IPS DF 6.9 (cell line): ENCODE data around the gene GTF2H1.
"Not testable (repeated sequence)": the region's sequence is repeated elsewhere in the genome, so short reads cannot be mapped to it uniquely, and the experiment has no call there.

Experiments used
- DNase-seq: peaks from one replicate; pipeline ENCODE4 v3.0.0-alpha.2; 2013; ENCODE audit warnings: low read depth, low spot score
- H3K27ac ChIP-seq: one replicate; pipeline ENCODE4 v1.5.1; 2013; ENCODE audit warnings: low read length, control low read depth
- H3K27me3 ChIP-seq: 2 replicates; pipeline ENCODE4 v1.6.1; 2013; ENCODE audit warnings: mild to moderate bottlenecking, low read length; ENCODE audit not compliant: control insufficient read depth, insufficient read depth
- H3K36me3 ChIP-seq: 2 replicates; pipeline ENCODE4 v1.6.1; 2013; ENCODE audit warnings: low read length; ENCODE audit not compliant: control insufficient read depth, insufficient read depth
- H3K4me1 ChIP-seq: 2 replicates; pipeline ENCODE4 v1.6.1; 2013; ENCODE audit warnings: low read length; ENCODE audit not compliant: control insufficient read depth, insufficient read depth
- H3K4me3 ChIP-seq: 2 replicates; pipeline ENCODE4 v1.5.1; 2013; ENCODE audit warnings: mild to moderate bottlenecking, low read length
- H3K9me3 ChIP-seq: 2 replicates; pipeline ENCODE4 v1.6.1; 2013; ENCODE audit warnings: low read length, inconsistent platforms; ENCODE audit not compliant: control insufficient read depth, insufficient read depth
- WGBS: extraction: QIAGEN DNeasy Blood & Tissue Kit; methylation state at CpG from one replicate; pipeline ENCODE4 v1.1.7; 2013; ENCODE audit warnings: mixed read lengths, missing lambda C conversion rate; ENCODE audit not compliant: insufficient read length, insufficient coverage; 5-methylcytosine and 5-hydroxymethylcytosine counted together

Gene GTF2H1

DNA sequence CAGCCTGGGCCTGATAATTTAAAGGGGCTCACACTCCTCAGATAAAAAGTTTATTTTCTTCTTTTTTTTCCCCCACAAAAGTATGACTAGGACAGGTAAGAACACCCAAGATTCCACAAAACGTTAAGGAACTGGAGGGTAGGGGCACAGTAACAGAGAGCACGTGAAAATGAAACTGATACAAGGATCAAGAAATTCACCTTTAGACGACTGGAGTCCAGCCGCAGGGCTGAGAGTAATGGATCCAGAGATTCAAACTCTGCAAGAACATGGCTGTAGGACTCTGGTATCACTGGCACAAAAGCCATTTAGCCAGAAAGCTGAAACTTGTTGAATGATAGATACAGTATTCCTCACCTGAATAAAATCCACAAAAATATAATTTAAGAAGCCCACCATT is 4.8 kb upstream of the GTF2H1 start:
- WGBS: no CpG with 5 or more reads among the region's 4 CpGs
- H3K27ac ChIP-seq: no peak overlapping the region
- H3K4me1 ChIP-seq: no peaks in the 10 kb centered on the region
- no peaks in the 10 kb centered on the region for H3K27me3 ChIP-seq
- H3K9me3 ChIP-seq: no peaks in the 10 kb centered on the region
- H3K36me3 ChIP-seq: no peaks in the 10 kb centered on the region
- H3K4me3 ChIP-seq: no peak overlapping the region
- no peak for DNase-seq

DNA sequence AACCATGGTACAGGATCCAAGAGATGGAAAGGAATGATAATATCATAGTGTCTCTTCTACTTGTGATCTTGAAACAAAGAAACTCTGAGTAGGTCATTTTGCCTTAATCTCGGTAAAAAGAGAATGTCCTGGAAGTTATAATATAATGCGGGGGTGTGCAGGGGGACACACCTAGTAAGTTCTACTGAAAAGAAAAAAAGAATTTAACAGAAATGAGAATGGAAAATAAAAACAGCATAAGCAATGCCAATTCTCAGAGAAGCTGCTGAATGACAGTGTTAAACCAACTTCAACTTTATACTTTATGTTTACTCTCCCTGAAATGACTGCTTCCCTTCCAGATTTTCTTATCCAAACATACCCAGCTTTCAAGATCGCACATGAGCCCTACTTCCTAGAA is 2.5 kb upstream of the GTF2H1 start:
- H3K4me3 ChIP-seq: no peak overlapping the region
- H3K36me3 ChIP-seq: no peaks in the 10 kb centered on the region
- no peaks in the 10 kb centered on the region for H3K27me3 ChIP-seq
- H3K9me3 ChIP-seq: no peaks in the 10 kb centered on the region
- no CpG with 5 or more reads among the region's 3 CpGs for WGBS
- H3K4me1 ChIP-seq: no peaks in the 10 kb centered on the region
- H3K27ac ChIP-seq: no peak overlapping the region
- no peak for DNase-seq

DNA sequence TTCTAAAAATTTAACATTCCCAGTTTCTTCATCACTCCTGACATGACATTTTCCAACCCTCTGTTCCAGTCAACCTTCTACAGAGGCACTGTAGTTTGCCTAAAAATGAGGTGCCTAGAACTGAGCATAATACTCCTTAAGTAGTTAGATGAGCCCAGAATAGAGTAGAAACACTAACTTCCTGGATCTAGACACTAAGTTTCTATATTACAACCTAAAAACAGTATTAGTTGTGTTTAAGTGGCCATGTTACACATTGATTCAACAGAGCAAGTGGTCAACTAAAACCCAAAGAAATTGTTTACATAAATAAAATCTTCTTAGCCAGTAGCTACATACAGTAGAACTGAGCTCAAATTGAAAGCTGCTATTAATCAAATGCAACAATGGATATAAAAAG is 1.8 kb upstream of the GTF2H1 start:
- Histone ChIP-seq H3K9me3 (no peaks in the 10 kb centered on the region), H3K36me3 (no peaks in the 10 kb centered on the region), H3K4me3 (no peak overlapping the region), H3K27ac (no peak overlapping the region), H3K4me1 (no peaks in the 10 kb centered on the region), H3K27me3 (no peaks in the 10 kb centered on the region)
- DNase-seq: no peak

DNA sequence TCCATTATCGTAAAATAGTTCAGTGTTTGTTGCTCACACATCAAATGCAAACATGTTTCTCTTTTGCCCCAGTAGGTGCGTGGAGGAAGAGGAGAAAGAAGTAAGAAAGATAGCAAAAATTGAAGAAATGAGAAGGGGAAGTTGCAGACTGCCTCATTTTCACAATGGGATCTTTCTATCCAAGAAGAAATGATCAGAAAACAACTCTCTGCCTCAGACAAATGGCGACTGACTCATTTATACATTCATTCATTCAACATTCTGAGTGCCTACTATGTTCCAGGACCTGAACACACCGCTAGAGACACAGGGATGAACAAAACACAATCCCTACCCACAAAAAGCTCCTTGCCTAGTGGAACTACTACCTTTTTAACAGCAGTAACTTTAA is 794 bp upstream of the GTF2H1 start:
- H3K27me3 ChIP-seq: no peaks in the 10 kb centered on the region
- H3K4me3 ChIP-seq: peak overlapping the region; percentile 78; the same call in 1 of the 2 replicates
- H3K36me3 ChIP-seq: no peaks in the 10 kb centered on the region
- H3K27ac ChIP-seq: no peak overlapping the region
- H3K4me1 ChIP-seq: no peaks in the 10 kb centered on the region
- no peak for DNase-seq
- WGBS: no CpG with 5 or more reads among the region's 4 CpGs
- no peaks in the 10 kb centered on the region for H3K9me3 ChIP-seq

DNA sequence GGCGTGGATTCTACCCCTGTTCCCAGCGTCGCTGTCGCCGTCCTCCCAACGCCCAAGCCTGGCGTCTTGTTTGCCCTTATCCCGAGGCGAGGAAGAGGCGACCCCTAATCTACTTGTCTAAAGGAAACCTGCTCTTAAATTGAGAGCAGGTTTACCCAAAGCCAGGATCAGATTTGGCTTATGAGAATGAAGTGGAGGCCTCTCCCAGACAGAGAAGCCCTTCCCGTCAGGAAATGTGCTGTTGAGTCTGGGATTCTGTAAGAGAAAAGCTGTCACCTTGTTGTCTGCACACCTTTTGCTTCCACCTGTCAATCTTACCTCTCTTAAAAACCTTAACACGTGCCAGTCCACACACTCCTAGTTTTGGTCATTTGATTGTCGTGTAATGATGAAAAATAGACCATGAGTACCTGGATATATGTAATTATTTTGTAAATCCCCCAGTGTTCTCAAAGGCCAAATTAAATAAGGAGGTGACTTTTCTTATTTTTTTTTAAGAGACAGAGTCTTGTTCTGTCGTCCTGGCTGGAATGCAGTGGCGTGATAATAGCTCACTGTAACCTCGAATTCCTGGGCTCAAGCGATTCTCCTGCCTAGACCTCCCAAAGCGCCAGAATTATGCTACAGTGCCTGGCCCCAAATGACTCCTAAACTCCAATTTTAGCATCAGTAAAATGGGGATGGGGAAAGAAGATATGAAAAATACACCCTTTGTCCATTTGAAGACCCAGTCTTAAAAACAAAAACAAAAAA is 627 bp downstream of the GTF2H1 start:
- peak overlapping the region; percentile 78 for H3K4me3 ChIP-seq
- H3K9me3 ChIP-seq: no peaks in the 10 kb centered on the region
- no peak for DNase-seq
- H3K27me3 ChIP-seq: no peaks in the 10 kb centered on the region
- H3K27ac ChIP-seq: no peak overlapping the region
- whole genome bisulfite sequencing: no CpG with 5 or more reads among the region's 18 CpGs
- H3K4me1 ChIP-seq: no peaks in the 10 kb centered on the region
- H3K36me3 ChIP-seq: no peaks in the 10 kb centered on the region

DNA sequence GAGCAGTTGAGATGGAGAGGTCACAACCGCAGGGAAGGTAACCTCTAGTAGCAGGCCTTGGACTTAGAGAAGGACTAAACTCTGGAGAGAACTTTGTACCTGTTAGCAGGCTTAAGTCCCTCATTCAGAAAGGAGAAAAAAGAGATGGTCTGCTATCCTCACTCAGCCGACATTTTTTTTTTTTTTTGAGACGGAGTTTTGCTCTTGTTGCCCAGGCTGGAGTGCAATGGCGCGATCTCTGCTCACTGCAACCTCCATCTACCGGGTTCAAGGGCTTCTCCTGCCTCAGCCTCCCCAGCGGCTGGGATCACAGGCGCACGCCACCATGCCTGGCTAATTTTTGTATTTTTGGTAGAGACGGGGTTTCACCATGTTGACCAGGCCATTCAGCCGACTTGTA is 1.5 kb downstream of the GTF2H1 start:
- H3K36me3 ChIP-seq, H3K4me3 ChIP-seq, H3K9me3 ChIP-seq, H3K27me3 ChIP-seq, DNase-seq, H3K4me1 ChIP-seq, H3K27ac ChIP-seq: not testable (repeated sequence)
- no CpG with 5 or more reads among the region's 11 CpGs for WGBS

DNA sequence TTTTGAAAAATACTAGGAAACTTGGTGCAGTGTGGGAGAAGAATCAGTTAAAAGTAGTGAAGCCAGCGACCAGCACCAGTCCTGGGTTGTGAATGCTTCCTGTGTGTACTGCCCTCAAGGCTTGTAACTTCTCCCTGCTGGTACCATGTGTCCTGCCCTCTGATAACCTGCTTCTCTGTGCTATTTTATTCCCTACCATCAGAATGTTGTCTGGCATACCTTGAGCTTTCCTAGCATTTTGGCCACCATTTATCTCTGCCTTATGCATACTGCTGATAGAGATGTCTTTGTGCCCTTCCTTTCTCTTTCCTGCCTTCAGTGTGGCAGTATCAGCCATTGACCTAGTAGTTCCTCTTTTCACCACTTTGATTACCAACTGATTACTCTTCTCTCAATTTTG is 2.0 kb downstream of the GTF2H1 start:
- Histone ChIP-seq H3K4me3 (no peak overlapping the region), H3K27me3 (no peaks in the 10 kb centered on the region), H3K4me1 (no peaks in the 10 kb centered on the region), H3K27ac (no peak overlapping the region), H3K36me3 (no peaks in the 10 kb centered on the region), H3K9me3 (no peaks in the 10 kb centered on the region)
- no CpG with 5 or more reads among the region's 1 CpG for WGBS
- no peak for DNase-seq

DNA sequence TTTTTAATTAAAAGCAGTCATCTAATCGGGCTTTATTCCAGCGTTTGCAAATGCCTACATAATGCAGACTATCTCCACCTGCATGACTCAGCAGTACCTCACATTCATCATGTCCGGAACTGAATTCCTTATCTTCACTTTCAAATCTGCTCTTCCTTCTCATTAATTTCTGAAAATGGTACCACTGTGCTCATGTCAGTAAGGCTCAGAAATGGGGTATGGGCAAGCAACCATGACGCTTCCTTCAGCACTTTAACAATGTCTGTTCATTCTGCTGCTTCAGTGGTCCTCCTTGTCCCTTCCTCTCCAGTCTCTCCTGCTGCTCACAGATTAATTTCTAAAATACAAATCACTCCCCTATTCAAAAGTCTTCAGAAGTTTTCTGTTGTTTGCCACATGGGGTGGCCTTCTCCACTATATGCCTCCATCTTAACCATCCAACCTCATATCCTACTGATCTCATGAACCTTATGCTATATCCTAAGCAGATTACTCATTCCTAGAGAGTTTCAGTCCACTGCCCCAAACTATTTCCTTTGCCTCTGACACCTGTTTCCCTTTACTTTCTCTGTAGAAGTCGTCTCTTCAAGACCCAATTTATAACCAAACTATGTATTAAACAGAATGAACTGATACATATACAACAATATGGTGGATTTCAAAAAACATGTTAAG is 7.0 kb downstream of the GTF2H1 start:
- Histone ChIP-seq H3K27me3 (no peaks in the 10 kb centered on the region), H3K4me3 (no peak overlapping the region), H3K9me3 (no peaks in the 10 kb centered on the region), H3K27ac (no peak overlapping the region), H3K4me1 (no peaks in the 10 kb centered on the region), H3K36me3 (peaks cover 3% of the 10 kb centered on the region; the same call in 1 of the 2 replicates)
- no CpG with 5 or more reads among the region's 5 CpGs for WGBS
- DNase-seq: no peak

DNA sequence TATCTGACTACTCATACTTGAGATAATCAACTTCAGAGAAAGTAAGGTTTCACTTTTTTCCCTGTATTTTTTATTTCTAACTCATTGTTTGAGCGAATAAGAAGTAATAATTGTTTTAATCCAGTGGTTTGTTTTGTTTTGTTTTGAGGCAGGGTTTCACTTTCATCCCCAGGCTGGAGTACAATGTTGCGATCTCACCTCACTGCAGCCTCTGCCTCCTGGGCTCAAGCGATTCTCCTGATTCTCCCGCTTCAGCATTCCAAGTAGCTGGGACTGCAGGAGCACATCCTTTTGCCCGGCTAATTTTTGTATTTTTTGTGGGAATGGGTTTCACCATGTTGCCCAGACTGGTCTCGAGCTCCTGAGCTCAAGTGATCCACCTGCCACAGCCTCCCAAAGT is 8.6 kb downstream of the GTF2H1 start:
- Histone ChIP-seq H3K27ac (no peak overlapping the region), H3K36me3 (peaks cover 3% of the 10 kb centered on the region; the same call in 1 of the 2 replicates)
- DNase-seq: no peak

DNA sequence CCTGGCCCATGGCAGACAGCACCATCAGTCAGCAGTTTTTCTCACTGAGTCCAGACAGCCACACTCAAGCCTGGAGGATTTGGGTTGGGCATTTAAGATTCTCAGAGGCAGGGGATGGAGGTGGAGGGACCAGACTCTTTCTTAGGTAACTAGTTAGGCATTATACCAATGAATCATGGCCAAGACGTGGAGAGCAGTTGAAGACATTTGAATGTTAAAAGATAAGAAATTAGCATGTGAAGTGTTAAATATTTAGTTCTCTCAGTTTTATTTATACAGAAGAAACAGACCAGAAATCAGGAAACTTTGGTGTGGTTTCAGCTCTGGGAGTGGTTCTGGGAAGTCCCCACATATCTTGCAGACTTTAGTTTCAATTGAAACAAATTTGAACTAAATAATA is 9.9 kb downstream of the GTF2H1 start:
- no peak for DNase-seq
- H3K27ac ChIP-seq: no peak overlapping the region
- WGBS: no CpG with 5 or more reads among the region's 1 CpG
- no peaks in the 10 kb centered on the region for H3K9me3 ChIP-seq
- no peaks in the 10 kb centered on the region for H3K27me3 ChIP-seq
- no peak overlapping the region for H3K4me3 ChIP-seq
- H3K36me3 ChIP-seq: peaks cover 7% of the 10 kb centered on the region; the same call in 1 of the 2 replicates
- no peaks in the 10 kb centered on the region for H3K4me1 ChIP-seq

More for the DNA sequence above, 8.6 kb downstream of the GTF2H1 start:
- Histone ChIP-seq H3K9me3 (no peaks in the 10 kb centered on the region), H3K4me3 (no peak overlapping the region), H3K27me3 (no peaks in the 10 kb centered on the region), H3K4me1 (no peaks in the 10 kb centered on the region)
- WGBS: no CpG with 5 or more reads among the region's 6 CpGs

DNA sequence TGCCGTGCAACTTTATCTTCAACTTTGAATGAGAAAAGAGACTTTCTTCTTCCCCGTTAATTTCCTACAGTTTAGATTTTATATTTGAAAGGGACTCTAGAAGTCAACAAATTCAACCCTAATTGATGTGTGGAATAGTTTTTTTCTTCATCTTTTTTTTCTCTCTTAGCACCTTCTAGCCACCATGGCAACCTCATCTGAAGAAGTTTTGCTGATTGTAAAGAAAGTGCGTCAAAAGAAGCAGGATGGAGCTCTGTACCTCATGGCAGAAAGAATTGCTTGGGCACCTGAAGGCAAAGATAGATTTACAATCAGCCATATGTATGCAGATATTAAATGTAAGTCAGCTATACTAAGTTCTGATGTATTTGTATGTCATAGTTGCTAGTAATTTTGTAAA is 10.5 kb downstream of the GTF2H1 start:
- no peak for DNase-seq
- H3K4me1 ChIP-seq: no peaks in the 10 kb centered on the region
- no CpG with 5 or more reads among the region's 3 CpGs for WGBS
- no peak overlapping the region for H3K27ac ChIP-seq
- peaks cover 7% of the 10 kb centered on the region; the same call in 1 of the 2 replicates for H3K36me3 ChIP-seq
- H3K4me3 ChIP-seq: no peak overlapping the region
- H3K9me3 ChIP-seq: no peaks in the 10 kb centered on the region
- H3K27me3 ChIP-seq: no peaks in the 10 kb centered on the region
